Stomach (tissue), 9 donors: ENCODE data around the gene NEFH. TPM values are rescaled to one million over a fixed set of nuclear protein-coding genes. Genes with fewer than 3 reads are reported as not detected.

Experiments used
- DNase-seq, 2 donors: peaks; one replicate each; pipeline versions ENCODE4 v3.0.0 to v3.0.0-alpha.2; 2013 to 2019
- H3K27ac ChIP-seq, 5 donors: fragments of 200-600 bp in 4 of 5; sonication (generic) in 4 of 5; one replicate each; pipeline ENCODE4 v1.5.1; 2013 to 2019; ENCODE audit warnings: mild to moderate bottlenecking in 1 of 5, moderate library complexity in 1 of 5
- H3K27me3 ChIP-seq, 3 donors: fragments of 200-600 bp; sonication (generic); one replicate each; pipeline ENCODE4 v1.5.1; 2017 to 2019; ENCODE audit warnings: mixed run types in 1 of 3
- H3K36me3 ChIP-seq, 4 donors: fragments of 200-600 bp; sonication (generic); 1 replicate in 3 of 4; 2 replicates in 1 of 4; pipeline ENCODE4 v1.5.1; 2016 to 2019
- H3K4me1 ChIP-seq, 4 donors: fragments of 200-600 bp; sonication (generic); one replicate each; pipeline ENCODE4 v1.5.1; 2016 to 2019
- H3K4me3 ChIP-seq, 4 donors: fragments of 200-600 bp; sonication (generic) in 3 of 4; one replicate each; pipeline ENCODE4 v1.5.1; 2016 to 2019; ENCODE audit warnings: mild to moderate bottlenecking in 1 of 4
- H3K9me3 ChIP-seq, 4 donors: fragments of 200-600 bp; sonication (generic); one replicate each; pipeline ENCODE4 v1.5.1; 2016 to 2019
- EP300 ChIP-seq: sonication (generic); formaldehyde crosslinking; IDR thresholded peaks from one replicate; pipeline ENCODE4 v1.6.1; 2017; ENCODE audit warnings: antibody characterized with exemption
- POLR2A ChIP-seq, 4 donors: fragments of 450-650 bp; IDR thresholded peaks; one replicate each; pipeline ENCODE4 v1.6.1; 2016; ENCODE audit warnings: antibody characterized with exemption in 4 of 4, control low read depth in 2 of 4, mild to moderate bottlenecking in 1 of 4, moderate library complexity in 1 of 4
- POLR2AphosphoS5 ChIP-seq, 3 donors: sonication (generic); formaldehyde crosslinking; IDR thresholded peaks; one replicate each; pipeline ENCODE4 v1.6.1; 2016; ENCODE audit warnings: antibody characterized with exemption in 3 of 3
- WGBS, 5 donors: extraction: QIAGEN DNeasy Blood & Tissue Kit in 3 of 5; methylation state at CpG; one replicate each; pipeline versions ENCODE4 v1.1.5 to v1.1.7; 2013 to 2018; 5-methylcytosine and 5-hydroxymethylcytosine counted together
- intact Hi-C: fragments of 100-400 bp; cut with DNase I; formaldehyde crosslinking; loops from one replicate; pipeline ENCODE4 v1.15.1; 2023; ENCODE audit warnings: low total_unique reads
- polyA plus RNA-seq, 3 donors: library from polyadenylated mRNA; stranded (reverse); fragments of 200-250 nt; gene quantifications; one replicate each; pipeline ENCODE4 v1.2.3, GENCODE V29; 2013
- total RNA-seq, 5 donors: library from RNA; depleted of rRNA; stranded (reverse); fragments of >200 nt; gene quantifications; one replicate each; pipeline versions ENCODE4 v1.1.0 to v1.2.3, GENCODE V29; 2014 to 2016
- TF ChIP-seq, protein P1 (sequence below), 7 experiments: fragments of 450-650 bp in 4 of 7; fragments of 200-600 bp in 3 of 7; sonication (generic) in 3 of 7; IDR thresholded peaks; one replicate each; pipeline ENCODE4 v1.5.1; 2016 to 2019; ENCODE audit warnings: antibody characterized with exemption in 7 of 7, control low read depth in 2 of 7, mild to moderate bottlenecking in 1 of 7
- donor health status: healthy with polysubstance abuse.
- donor health status: Bipolar disorder and iron deficiency.
- donor health status: healthy.

NEFH gene
- total and polyA plus RNA-seq, 8 donors = 0.14 to 2.7 (median 0.43) TPM; not detected in 3

GRCh38 chr22:29473001-29473400 lies 7.0 kb upstream of the NEFH start:
- no peak for DNase-seq
- no peaks in the 10 kb centered on the region for H3K9me3 ChIP-seq
- H3K4me1 ChIP-seq = peaks cover 6 to 12% (median 9%) of the 10 kb centered on the region in 4 donors
- intact Hi-C loops = no loop called here
- H3K4me3 ChIP-seq = no peak overlapping the region
- TF ChIP-seq EP300 (no peak), POLR2A (IDR thresholded peaks at IDR 0.05) (no peak), POLR2AphosphoS5 (IDR thresholded peaks at IDR 0.05) (no peak)
- TF ChIP-seq, protein P1, sequence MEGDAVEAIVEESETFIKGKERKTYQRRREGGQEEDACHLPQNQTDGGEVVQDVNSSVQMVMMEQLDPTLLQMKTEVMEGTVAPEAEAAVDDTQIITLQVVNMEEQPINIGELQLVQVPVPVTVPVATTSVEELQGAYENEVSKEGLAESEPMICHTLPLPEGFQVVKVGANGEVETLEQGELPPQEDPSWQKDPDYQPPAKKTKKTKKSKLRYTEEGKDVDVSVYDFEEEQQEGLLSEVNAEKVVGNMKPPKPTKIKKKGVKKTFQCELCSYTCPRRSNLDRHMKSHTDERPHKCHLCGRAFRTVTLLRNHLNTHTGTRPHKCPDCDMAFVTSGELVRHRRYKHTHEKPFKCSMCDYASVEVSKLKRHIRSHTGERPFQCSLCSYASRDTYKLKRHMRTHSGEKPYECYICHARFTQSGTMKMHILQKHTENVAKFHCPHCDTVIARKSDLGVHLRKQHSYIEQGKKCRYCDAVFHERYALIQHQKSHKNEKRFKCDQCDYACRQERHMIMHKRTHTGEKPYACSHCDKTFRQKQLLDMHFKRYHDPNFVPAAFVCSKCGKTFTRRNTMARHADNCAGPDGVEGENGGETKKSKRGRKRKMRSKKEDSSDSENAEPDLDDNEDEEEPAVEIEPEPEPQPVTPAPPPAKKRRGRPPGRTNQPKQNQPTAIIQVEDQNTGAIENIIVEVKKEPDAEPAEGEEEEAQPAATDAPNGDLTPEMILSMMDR (IDR thresholded peaks at IDR 0.05) = no peak
- no peak overlapping the region for H3K27ac ChIP-seq
- H3K36me3 ChIP-seq = no peaks in the 10 kb centered on the region
- H3K27me3 ChIP-seq = peaks cover 0 to 82% (median 25%) of the 10 kb centered on the region in 3 donors
- WGBS, 5 donors = 77 to 87% (median 81%) methylated on average over 5 of the region's 5 CpGs

- H3K4me3 ChIP-seq = no peak overlapping the region
- 84 to 93% (median 87%) methylated on average over 8 of the region's 8 CpGs for WGBS, 5 donors
- intact Hi-C loops = no loop called here
- no peaks in the 10 kb centered on the region for H3K9me3 ChIP-seq
- no peaks in the 10 kb centered on the region for H3K36me3 ChIP-seq
- TF ChIP-seq, protein P1 (IDR thresholded peaks at IDR 0.05) = no peak
- peaks cover 16 to 94% (median 39%) of the 10 kb centered on the region in 3 donors for H3K27me3 ChIP-seq
- no peak for DNase-seq
- H3K27ac ChIP-seq = no peak overlapping the region
- H3K4me1 ChIP-seq = peaks cover 7 to 22% (median 14%) of the 10 kb centered on the region in 4 donors
Observed at GRCh38 chr22:29475550-29475949, 4.5 kb upstream of the NEFH start.

DNA sequence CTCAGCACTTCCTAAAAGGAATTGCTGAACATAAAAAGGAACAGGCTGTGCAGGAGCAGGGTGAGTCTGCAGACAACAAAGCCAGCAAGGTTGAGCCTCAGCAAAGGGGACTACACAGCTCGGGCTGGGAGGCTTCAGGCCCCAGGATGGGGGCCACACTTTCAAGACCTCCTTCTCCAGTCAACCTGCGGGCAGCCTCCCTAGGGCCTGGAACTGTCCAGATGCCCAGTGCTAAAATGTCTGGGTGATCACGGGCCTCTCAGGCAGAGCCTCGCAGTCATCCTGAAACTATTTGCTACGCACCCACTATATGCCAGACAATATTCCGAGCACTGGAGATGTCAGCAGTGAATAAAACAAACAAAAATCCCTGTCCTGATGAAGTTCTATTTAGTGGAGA lies 3.9 kb upstream of the NEFH start:
- WGBS, 5 donors = 48 to 57% (median 55%) methylated on average over 5 to 6 of the region's 6 CpGs
- Histone ChIP-seq H3K27me3 (peaks cover 21 to 94% (median 41%) of the 10 kb centered on the region in 3 donors), H3K27ac (no peak overlapping the region), H3K9me3 (no peaks in the 10 kb centered on the region), H3K4me3 (no peak overlapping the region), H3K4me1 (peaks cover 12 to 27% (median 16%) of the 10 kb centered on the region in 4 donors), H3K36me3 (no peaks in the 10 kb centered on the region)
- TF ChIP-seq POLR2AphosphoS5 (IDR thresholded peaks at IDR 0.05) (no peak), POLR2A (IDR thresholded peaks at IDR 0.05) (no peak), EP300 (no peak)
- TF ChIP-seq, protein P1 (IDR thresholded peaks at IDR 0.05) = no peak
- no peak for DNase-seq
- intact Hi-C loops = no loop called here

DNA sequence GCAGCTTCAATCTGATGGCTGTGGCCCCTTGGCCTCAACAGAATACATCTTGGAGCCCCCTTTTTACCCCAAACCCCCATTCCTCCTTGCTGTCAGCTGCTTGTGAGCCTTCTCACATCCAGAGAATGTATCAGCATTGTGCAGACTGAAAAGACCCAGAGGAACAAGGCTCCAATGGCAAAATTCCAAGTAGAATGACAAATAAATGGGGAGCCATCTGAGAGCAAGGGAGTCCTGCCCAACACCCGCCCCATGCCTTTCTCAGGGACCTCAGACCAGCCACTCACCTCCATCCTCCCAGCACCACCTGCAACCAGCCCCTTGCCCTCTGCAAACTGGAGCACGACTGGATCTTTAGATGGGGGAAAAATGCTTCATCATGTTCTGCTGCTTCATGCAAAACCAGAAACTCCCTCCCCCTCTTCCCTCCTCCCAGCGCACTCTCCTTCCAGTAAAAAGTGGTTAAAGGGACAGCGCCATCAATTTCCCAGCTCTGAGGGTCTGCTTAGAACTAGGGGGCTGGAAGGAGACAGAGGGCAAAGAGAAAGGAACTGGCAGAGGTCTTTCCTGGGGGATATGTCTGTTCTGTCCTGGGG lies 2.2 kb upstream of the NEFH start:
- no peak for DNase-seq
- WGBS, 5 donors = 13 to 24% (median 22%) methylated on average over 4 of the region's 4 CpGs
- Histone ChIP-seq H3K4me3 (no peak overlapping the region), H3K27me3 (peaks cover 25 to 98% (median 56%) of the 10 kb centered on the region in 3 donors), H3K9me3 (no peaks in the 10 kb centered on the region), H3K4me1 (peaks cover 12 to 33% (median 20%) of the 10 kb centered on the region in 4 donors), H3K27ac (no peak overlapping the region), H3K36me3 (no peaks in the 10 kb centered on the region)
- intact Hi-C loops = no loop called here
- TF ChIP-seq POLR2AphosphoS5 (IDR thresholded peaks at IDR 0.05) (no peak), EP300 (no peak), POLR2A (IDR thresholded peaks at IDR 0.05) (no peak)
- TF ChIP-seq, protein P1 (IDR thresholded peaks at IDR 0.05) = no peak
